Fibroblast of pulmonary artery (primary cell): ENCODE measurements around the gene SYNGR3.

Experiments used
- DNase-seq: peaks from one replicate; pipeline ENCODE4 v3.0.0-alpha.2; 2010; ENCODE audit warnings: low read depth
- H3K4me3 ChIP-seq: replicated peaks from 2 replicates; pipeline ENCODE4 v1.5.1; 2011; ENCODE audit warnings: low read depth, mild to moderate bottlenecking, control low read depth, low read length, moderate library complexity
- CTCF ChIP-seq: IDR thresholded peaks from 2 replicates; pipeline ENCODE4 v1.5.1; 2011; ENCODE audit warnings: mild to moderate bottlenecking, control low read depth, low read length, inconsistent platforms; ENCODE audit errors: missing control alignments

The SYNGR3 gene

GRCh38 chr16:1968146-1968953 is 21.4 kb upstream of the SYNGR3 start:
- no peak overlapping the region for H3K4me3 ChIP-seq
- TF ChIP-seq CTCF: no peak

GRCh38 chr16:1971796-1972489 is 17.8 kb upstream of the SYNGR3 start, which contains the start of gene TBL3:
TSS of gene TBL3 (plus strand) at chr16:1972053. CDS start at chr16:1972165, 112 bp downstream.
- DNase-seq: peak; percentile 94
- TF ChIP-seq CTCF: no peak
- peak within 1 kb of the TSS; percentile 86 for H3K4me3 ChIP-seq

More at GRCh38 chr16:1968146-1968953, 21.4 kb upstream of the SYNGR3 start:
- no peak for DNase-seq

- peak overlapping the region; percentile 86 for H3K4me3 ChIP-seq
- DNase-seq: no peak
- TF ChIP-seq CTCF: no peak
Measured at GRCh38 chr16:1972490-1972877, 17.3 kb upstream of the SYNGR3 start.

GRCh38 chr16:1973461-1974156 is 16.2 kb upstream of the SYNGR3 start:
- DNase-seq: no peak
- no peak for TF ChIP-seq CTCF
- no peak overlapping the region for H3K4me3 ChIP-seq

GRCh38 chr16:1974157-1975070 is 15.4 kb upstream of the SYNGR3 start:
- DNase-seq: no peak
- no peak for TF ChIP-seq CTCF
- no peak overlapping the region for H3K4me3 ChIP-seq

- no peak for TF ChIP-seq CTCF
- H3K4me3 ChIP-seq: no peak overlapping the region
- no peak for DNase-seq
Measured at GRCh38 chr16:1975432-1976215, 14.1 kb upstream of the SYNGR3 start.
